GOT3 (cell line): Measurements from ENCODE around the gene ARL4C.

Experiments used
- DNase-seq: peaks from one replicate; lab custom pipeline; 2025; ENCODE audit warnings: mixed read lengths; lab: John Stamatoyannopoulos, UW

ARL4C gene

DNA sequence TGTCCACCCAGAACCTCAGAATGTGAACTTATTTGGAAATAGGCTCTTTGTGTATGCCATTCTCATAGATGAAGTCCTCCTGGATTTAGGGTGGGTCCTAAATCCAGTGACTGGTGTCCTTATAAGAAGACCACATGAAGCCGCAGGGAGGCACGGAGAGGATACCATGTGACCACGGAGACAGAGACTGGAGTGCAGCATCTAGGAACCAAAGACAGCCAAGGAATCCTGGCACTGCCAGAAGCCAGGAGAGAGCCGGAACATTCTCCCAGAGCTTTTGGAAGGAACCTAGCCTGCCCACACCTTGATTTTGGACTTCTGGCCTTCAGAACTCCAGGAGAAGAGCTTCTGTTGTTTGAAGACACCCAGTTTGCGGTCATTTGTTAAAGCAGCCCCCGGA is 49.7 kb downstream of the ARL4C start:
- DNase-seq = no peak

DNA sequence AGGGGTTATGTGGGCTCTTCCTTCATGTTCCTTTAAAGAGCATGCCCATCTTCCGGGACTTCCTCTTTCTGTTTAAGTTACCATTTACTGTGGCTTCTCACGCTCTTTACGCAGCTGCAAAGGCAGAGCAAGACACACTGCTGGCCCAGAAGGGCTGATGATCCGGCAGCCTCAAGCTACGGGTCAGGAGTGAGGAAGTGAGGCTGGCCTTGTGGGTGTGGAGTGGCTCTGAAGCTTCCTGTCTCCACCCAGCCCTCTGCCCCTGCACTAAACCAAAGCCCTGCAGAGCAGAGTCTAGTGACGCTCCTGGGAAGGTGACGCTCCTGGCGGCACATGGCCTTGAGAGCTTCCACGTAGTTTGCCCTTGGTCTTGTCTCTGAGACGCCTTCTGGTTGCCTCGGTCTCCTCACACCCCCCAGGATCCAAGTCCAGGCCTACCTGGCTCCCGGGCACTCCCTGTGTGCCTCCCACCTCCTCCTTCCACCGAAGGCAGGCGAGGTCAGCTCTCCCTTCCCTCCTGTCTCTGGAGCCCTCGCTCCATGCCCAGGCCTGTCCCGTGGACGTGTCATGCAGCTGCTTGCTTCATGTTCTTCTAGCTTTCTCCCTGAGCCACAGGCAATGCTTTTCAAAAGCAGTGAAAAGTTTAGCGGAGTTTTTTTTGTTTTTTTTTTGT is 50.3 kb downstream of the ARL4C start:
- DNase-seq = no peak

DNA sequence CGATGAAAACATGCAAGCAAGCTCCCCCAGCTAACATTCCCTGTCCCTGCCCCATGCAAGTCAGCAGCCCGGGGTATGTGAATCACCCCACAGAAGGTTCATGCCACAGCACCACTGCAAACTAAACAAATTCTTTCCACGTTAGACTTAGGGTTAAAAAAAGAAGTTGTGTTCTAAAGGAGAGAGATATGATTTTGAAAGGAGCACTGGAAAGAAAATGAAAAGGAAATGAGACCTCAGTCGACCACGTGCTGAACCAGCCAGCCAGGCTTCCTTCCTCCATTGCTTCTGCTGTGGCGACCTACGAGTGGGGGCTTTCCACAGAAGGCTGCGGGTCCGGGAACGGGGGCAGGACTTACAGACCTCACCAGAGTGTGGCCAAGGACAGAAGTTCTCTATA is 52.0 kb downstream of the ARL4C start:
- DNase-seq = no peak

DNA sequence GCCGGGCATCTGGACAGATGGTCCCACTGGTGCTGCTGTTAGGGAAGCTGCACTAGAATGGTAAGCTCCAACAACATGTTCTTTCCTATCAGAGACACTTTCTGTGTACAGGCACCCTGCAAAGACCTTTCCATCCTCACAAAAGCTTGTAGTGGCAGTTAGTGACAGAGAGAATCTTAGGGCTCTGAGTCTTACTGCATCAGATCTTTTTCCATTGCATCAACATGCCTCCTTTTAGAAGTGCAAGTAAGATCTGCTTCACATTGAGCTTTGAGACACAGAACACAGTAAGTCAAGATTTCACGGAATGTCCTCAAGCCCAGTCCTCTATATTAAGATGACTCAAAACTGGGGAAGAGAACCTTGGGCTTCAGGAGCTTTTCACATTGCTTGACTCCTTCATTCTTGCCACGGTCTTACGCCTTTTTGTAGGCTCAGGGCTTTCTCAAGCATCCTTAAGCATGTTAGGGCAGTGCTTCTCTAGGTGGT is 52.6 kb downstream of the ARL4C start:
- DNase-seq = no peak
